Measurements from ENCODE around the gene NGFR.

The NGFR gene

DNA sequence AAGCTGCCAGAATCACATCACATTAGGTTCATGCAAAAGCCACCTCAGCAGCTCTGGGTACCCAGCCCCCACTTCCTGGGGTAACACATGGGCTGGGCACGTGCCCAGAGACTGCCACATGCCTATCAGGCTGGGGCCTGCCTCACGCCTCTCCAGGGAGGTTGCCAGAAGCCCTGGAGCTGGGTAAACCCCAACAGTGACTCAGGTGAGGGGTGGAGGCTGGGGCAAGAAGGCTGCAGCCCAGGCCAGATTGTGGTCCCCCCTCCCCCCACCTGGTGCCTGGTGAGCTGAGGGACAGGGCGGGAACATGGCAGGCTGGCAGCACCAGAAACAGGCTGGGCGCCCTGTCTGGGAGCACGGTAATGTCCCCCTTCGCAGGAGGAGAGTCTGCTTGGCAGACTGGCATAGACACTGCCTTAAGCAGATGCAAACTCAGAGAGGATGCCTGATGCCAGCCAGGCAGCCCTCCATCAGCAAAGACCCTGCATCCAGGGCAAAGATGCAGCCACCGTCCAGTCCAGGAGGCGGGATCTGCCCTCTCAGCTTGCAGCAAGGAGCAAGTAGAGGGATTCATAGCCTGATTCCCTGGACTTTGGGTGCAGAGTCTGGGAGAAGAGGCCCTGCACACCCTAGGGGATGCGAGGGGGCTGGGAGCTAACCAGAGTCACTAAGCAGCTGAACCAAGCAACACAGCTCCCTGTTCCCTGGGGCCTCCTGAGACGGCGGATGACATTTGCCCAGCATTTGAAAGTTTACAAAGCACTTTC is 28.8 kb downstream of the NGFR start:
- TF ChIP-seq, protein P1, sequence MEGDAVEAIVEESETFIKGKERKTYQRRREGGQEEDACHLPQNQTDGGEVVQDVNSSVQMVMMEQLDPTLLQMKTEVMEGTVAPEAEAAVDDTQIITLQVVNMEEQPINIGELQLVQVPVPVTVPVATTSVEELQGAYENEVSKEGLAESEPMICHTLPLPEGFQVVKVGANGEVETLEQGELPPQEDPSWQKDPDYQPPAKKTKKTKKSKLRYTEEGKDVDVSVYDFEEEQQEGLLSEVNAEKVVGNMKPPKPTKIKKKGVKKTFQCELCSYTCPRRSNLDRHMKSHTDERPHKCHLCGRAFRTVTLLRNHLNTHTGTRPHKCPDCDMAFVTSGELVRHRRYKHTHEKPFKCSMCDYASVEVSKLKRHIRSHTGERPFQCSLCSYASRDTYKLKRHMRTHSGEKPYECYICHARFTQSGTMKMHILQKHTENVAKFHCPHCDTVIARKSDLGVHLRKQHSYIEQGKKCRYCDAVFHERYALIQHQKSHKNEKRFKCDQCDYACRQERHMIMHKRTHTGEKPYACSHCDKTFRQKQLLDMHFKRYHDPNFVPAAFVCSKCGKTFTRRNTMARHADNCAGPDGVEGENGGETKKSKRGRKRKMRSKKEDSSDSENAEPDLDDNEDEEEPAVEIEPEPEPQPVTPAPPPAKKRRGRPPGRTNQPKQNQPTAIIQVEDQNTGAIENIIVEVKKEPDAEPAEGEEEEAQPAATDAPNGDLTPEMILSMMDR (IDR thresholded peaks at IDR 0.05; ENCODE audit: insufficient read depth, low read length, poor library complexity, severe bottlenecking): no peak
- H3K27me3 ChIP-seq (replicated peaks; ENCODE audit: control insufficient read depth, insufficient read depth, low read length): no peaks in the 10 kb centered on the region; the same call in 1 of the 2 replicates
- no peak for DNase-seq (ENCODE audit: extremely low read depth, insufficient read length)
- H3K36me3 ChIP-seq (ENCODE audit: control insufficient read depth, insufficient read depth, low read length): no peaks in the 10 kb centered on the region
- no peak overlapping the region for H3K4me3 ChIP-seq (replicated peaks; ENCODE audit: low read depth, low read length)

DNA sequence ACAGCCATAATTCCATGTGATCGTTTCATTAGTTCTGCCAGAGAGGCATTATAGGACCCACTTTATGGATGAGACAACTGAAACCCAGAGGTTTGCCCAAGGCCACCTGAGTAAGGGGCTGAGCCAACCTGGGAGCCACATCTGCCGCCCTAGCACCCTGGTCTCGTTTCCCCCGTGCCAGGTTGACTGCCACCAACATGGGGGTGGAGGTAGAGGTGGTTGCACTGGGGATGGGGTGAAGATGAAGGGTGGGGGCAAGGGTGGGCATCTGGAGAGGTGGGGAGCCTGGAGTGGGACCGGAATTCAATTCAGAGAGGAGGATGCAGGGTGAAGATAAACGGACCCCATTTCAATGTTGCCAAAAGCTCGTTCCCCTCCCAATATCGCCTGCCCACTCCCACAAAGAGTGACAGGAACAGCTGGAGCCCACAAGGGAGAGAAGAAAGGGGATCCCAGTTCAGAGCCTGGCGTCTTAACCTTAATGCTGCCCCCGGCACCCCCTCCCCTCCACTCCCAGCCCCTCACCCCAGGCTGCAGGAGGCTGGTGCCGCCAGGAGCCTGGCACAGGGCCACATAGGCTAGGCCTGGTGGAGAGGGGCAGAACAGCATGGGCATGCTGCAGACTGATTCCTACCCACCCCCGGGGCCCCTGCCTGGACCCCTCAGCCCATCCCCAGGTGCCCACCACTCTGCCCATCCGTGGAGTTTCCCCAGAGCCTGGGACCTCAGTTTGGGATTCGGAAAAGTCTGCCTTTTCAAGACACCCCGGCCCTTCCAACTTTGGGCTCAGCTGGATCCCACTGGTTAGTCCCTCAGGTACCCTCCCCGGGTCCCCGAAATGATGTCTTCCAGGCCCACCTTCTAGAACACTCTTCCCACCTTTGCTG is 29.6 kb downstream of the NGFR start:
- Histone ChIP-seq H3K27me3 (replicated peaks; ENCODE audit: control insufficient read depth, insufficient read depth, low read length) (no peaks in the 10 kb centered on the region; the same call in 1 of the 2 replicates), H3K4me3 (replicated peaks; ENCODE audit: low read depth, low read length) (no peak overlapping the region), H3K36me3 (ENCODE audit: control insufficient read depth, insufficient read depth, low read length) (no peaks in the 10 kb centered on the region)
- no peak for DNase-seq (ENCODE audit: extremely low read depth, insufficient read length)
- TF ChIP-seq, protein P1 (IDR thresholded peaks at IDR 0.05; ENCODE audit: insufficient read depth, low read length, poor library complexity, severe bottlenecking): no peak

DNA sequence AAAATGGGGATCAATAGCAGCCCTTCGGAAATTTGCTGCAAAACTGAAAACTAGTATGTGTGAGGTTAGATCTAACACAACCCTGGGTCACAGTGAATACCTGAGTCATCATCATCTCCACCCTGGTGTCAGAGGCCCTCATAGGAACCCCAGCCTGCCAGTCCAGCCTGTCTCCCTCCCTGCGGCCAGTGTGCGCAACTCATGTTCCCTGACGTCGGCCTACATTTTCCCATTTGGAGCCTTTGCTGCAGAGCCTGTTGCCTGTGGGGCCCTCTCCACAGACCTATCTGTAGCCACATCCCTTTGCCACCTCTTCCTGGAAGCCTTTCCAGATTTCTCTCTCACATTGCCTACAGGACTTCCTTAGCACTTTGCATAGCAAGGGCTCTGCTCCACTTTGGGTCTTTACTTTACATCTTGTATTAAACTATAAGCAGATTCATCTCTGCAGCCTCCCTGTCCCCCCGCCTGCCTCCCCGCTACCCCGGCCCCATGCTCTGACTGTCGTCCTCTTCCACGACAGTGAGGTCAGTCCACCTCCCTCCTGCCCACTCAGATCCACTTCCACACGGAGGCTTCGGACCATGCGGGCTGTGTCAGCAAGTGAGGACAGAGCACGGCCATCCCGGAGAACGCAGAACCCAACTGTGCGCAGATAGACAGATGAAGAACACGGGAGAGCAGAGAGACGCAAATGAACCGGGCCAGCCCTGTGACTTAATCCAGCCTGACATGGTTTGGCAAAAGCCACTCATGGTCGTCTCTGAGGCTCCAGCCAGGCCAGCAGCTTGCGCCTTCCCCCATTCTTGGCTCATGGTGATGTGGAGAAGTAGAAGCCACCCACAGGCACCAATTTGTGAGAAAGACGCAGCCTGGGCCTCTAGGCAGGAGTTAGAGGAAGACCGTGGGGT is 31.0 kb downstream of the NGFR start:
- TF ChIP-seq, protein P1 (IDR thresholded peaks at IDR 0.05; ENCODE audit: insufficient read depth, low read length, poor library complexity, severe bottlenecking): no peak
- Histone ChIP-seq H3K36me3 (ENCODE audit: control insufficient read depth, insufficient read depth, low read length) (no peaks in the 10 kb centered on the region), H3K4me3 (replicated peaks; ENCODE audit: low read depth, low read length) (no peak overlapping the region), H3K27me3 (replicated peaks; ENCODE audit: control insufficient read depth, insufficient read depth, low read length) (no peaks in the 10 kb centered on the region)
- DNase-seq (ENCODE audit: extremely low read depth, insufficient read length): no peak

DNA sequence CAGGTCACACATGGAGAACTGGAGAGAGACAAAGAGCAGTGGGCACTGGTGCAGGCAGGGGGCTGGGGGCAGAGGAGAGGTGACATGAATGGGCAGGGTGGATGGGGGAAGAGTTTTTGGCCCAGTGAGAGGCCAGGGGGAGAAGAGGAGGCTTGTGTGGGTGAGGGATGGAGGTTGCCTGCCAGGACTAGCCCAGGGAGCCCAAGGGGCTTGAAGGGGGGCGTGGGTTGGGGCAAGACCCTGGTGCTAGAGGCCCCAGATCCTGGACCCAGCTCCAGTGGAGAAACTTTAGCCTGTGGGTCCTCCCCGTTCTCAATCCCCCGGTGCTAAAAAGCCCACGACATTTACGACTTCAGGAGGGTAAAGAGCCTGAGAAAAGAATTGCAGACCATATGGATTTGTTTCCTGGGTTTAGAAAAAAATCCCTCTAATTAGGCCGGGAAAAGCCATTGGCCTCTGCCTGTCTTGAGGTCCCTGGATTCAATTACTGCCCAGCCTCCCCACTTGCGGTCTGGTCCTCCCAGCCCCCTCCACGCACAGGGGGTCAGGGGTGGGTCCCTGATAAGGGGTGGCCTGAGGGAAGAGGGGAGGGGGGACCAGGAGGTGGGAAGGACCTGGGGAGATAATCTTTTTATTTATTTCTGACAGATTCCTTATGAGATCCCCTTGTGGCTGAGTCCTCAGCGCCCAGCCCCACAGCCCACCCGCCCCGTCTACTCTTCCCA is 33.0 kb downstream of the NGFR start:
- H3K27me3 ChIP-seq (replicated peaks; ENCODE audit: control insufficient read depth, insufficient read depth, low read length): no peaks in the 10 kb centered on the region
- TF ChIP-seq, protein P1 (IDR thresholded peaks at IDR 0.05; ENCODE audit: insufficient read depth, low read length, poor library complexity, severe bottlenecking): no peak
- no peak for DNase-seq (ENCODE audit: extremely low read depth, insufficient read length)
- no peaks in the 10 kb centered on the region for H3K36me3 ChIP-seq (ENCODE audit: control insufficient read depth, insufficient read depth, low read length)
- no peak overlapping the region for H3K4me3 ChIP-seq (replicated peaks; ENCODE audit: low read depth, low read length)

DNA sequence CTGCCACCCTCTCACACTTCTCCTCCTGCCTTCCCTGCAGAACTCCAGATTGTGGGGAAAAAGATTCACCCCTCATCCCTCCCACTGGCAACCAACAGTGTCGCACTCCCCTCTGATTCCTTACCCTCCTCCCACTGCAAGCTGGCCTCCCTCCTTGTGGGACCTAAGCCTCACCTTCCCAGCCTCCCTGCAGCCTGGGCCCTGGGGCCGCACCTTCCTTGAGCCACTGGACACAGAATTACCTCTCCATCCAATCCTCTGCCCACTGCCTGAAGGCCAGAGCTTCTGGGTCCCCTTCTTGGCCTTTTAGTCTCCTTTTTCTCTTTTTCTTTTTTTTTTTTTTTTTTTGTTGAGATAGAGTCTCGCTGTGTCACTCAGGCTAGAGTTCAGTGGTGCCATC is 33.9 kb downstream of the NGFR start:
- TF ChIP-seq, protein P1 (IDR thresholded peaks at IDR 0.05; ENCODE audit: insufficient read depth, low read length, poor library complexity, severe bottlenecking): no peak
- no peaks in the 10 kb centered on the region for H3K27me3 ChIP-seq (replicated peaks; ENCODE audit: control insufficient read depth, insufficient read depth, low read length)
- no peaks in the 10 kb centered on the region for H3K36me3 ChIP-seq (ENCODE audit: control insufficient read depth, insufficient read depth, low read length)
- no peak for DNase-seq (ENCODE audit: extremely low read depth, insufficient read length)
- H3K4me3 ChIP-seq (replicated peaks; ENCODE audit: low read depth, low read length): no peak overlapping the region
